Activated T-cell treated with anti-CD3 and anti-CD28 coated beads, Interleukin-2, amount 50 U/mL, for 4 hours (primary cell): ENCODE data around the gene PPIL6. TPM values are rescaled to one million over a fixed set of nuclear protein-coding genes. Genes with fewer than 3 reads are reported as not detected.

ENCODE experiments used
- ATAC-seq, 2 donors: fragments of 200-7000 bp; cut with Tn5 transposase; one replicate each; pipeline ENCODE4 v1.10.0; 2021
- DNase-seq: peaks from one replicate; pipeline ENCODE4 v3.0.0-alpha.2; 2020
- H3K27me3 Mint-ChIP-seq: one replicate; pipeline ENCODE4 v1.8.0; 2021; ENCODE audit warnings: low read depth, mixed read lengths
- H3K36me3 Mint-ChIP-seq: one replicate; pipeline ENCODE4 v1.8.0; 2022; ENCODE audit warnings: mixed read lengths; ENCODE audit not compliant: insufficient read depth
- H3K4me1 Mint-ChIP-seq: one replicate; pipeline ENCODE4 v1.8.0; 2021; ENCODE audit warnings: low read depth, mixed read lengths
- H3K4me3 Mint-ChIP-seq: one replicate; pipeline ENCODE4 v1.8.0; 2021; ENCODE audit warnings: mild to moderate bottlenecking, moderate library complexity, mixed read lengths
- H3K9me3 Mint-ChIP-seq: one replicate; pipeline ENCODE4 v1.8.0; 2021; ENCODE audit warnings: mixed read lengths
- total RNA-seq, 3 donors: library from RNA; stranded (reverse); gene quantifications; one replicate each; pipeline ENCODE4 v1.2.1, GENCODE V29; 2021

PPIL6 gene
- total RNA-seq, 3 donors from 2014 or later, result 0.13 to 0.46 (median 0.27) TPM

GRCh38 chr6:109457562-109457996 is 17.2 kb upstream of the PPIL6 start:
- peak overlapping the region; percentile 42 for H3K4me3 Mint-ChIP-seq

DNA sequence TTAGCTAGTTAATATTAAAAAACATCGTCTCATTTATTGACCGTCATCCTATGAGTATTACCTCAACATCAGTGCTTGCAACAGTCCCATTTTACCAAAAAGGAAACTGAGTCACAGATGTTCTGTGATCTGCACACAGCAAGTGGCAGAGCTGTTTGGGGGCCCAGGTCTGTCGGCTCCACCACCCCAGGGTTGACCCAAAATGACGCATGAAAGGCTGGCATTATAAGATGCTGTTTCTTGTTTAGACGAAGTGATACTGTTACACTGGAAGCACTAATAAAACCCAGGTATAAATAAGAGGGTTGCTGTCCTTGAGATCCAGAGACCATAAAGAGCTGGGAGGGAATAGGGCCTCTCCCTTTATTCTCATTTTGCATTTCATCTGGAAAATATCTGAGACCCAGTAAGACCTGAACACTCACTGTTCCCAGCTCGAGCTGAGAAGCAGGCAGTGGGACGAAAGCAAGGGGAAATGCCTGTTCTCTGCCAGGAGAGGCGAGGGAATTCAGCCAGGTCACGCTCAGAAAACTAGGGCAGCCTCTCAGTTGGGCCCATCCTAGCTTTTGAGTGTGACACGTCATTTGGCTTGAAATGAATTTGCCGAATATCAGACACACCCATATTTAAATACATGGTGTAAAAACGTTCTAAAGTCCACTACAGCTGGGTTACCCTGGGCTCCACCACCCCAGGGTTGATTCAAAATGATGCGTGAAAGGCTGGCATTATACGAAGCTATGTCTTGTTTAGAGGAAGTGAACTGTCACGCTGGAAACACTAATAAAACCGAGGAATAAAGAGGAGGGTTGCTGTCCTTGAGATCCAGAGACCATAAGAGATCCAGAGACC is 16.5 kb upstream of the PPIL6 start:
- DNase-seq (no peak), ATAC-seq (no peak)
- Mint-ChIP-seq H3K4me1 (peaks cover 68% of the 10 kb centered on the region), H3K36me3 (peaks cover 14% of the 10 kb centered on the region), H3K4me3 (peak overlapping the region; percentile 49), H3K9me3 (peaks cover 2% of the 10 kb centered on the region), H3K27me3 (no peaks in the 10 kb centered on the region)

More at GRCh38 chr6:109457562-109457996, 17.2 kb upstream of the PPIL6 start:
- no peak for DNase-seq
- Mint-ChIP-seq H3K9me3 (peaks cover 3% of the 10 kb centered on the region), H3K4me1 (peaks cover 67% of the 10 kb centered on the region), H3K36me3 (peaks cover 20% of the 10 kb centered on the region), H3K27me3 (no peaks in the 10 kb centered on the region)
- no peak for ATAC-seq

GRCh38 chr6:109456111-109456583 is 15.7 kb upstream of the PPIL6 start:
- peaks cover 65% of the 10 kb centered on the region for H3K4me1 Mint-ChIP-seq
- ATAC-seq, result no peak
- H3K36me3 Mint-ChIP-seq, result peaks cover 8% of the 10 kb centered on the region
- H3K27me3 Mint-ChIP-seq, result no peaks in the 10 kb centered on the region
- H3K9me3 Mint-ChIP-seq, result no peaks in the 10 kb centered on the region
- no peak for DNase-seq
- peak overlapping the region; percentile 53 for H3K4me3 Mint-ChIP-seq

- peak within 1 kb of the TSS; percentile 90 for H3K4me3 Mint-ChIP-seq
- no peaks in the 10 kb centered on the region for H3K9me3 Mint-ChIP-seq
- DNase-seq (peak; percentile 44), ATAC-seq (peak; percentile 37 to 47)
- H3K4me1 Mint-ChIP-seq, result peaks cover 69% of the 10 kb centered on the region
- H3K27me3 Mint-ChIP-seq, result no peaks in the 10 kb centered on the region
- H3K36me3 Mint-ChIP-seq, result peaks cover 9% of the 10 kb centered on the region
These were observed 15.1 kb upstream of the PPIL6 start, which contains the start of gene MICAL1 for GRCh38 chr6:109455437-109456110. Gene MICAL1 (minus strand): TSS chr6:109455772. CDS start chr6:109454196, 1,576 bp downstream.

DNA sequence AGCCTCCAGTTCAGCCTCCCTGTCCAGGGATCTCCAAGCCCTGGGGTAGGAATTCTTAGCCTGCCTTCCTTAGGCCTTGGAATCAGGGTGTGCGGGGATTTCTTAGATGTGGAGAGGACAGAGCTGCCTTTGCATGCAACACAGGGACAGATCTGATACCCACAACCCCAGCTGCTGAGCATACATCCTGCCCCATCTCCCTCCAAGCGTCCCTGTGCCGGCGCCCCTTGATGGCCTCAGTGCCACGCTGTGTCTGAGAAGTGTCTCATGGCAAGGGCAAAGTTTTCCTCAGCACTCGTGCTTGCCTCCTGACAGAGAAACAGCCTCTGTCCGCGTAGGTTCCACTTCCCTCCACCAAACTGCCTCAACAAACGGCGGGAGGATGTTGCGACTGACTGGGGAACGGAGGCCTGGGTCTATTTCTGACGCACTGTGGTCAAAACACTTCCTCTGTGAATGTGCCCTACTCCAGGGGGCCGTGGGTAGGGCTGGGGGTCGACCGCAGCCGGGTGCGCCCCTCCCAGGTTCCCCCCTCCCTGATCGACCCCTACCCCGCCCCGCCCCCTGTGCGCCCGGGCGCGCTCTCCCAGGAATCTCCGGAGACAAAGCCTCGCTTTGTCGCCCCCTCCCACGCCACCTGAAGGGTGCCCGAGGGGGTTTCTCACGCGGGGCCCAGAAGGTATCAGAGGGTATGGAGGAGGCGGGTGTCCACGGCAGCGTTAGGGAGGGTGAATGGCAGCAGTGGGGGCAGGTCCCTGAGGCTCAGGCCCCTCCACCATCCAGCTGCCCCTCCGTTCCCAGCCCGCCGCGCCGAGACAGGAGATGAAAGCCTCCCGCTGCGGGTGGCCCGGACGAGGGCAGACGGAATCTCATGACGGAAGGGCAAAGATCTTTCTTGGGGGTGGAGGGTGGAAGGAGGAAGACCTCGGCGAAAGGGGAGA is 14.3 kb upstream of the PPIL6 start:
- peaks cover 74% of the 10 kb centered on the region for H3K4me1 Mint-ChIP-seq
- H3K4me3 Mint-ChIP-seq, result peak overlapping the region; percentile 90
- peak; percentile 54 for DNase-seq
- peaks cover 9% of the 10 kb centered on the region for H3K36me3 Mint-ChIP-seq
- H3K27me3 Mint-ChIP-seq, result no peaks in the 10 kb centered on the region
- H3K9me3 Mint-ChIP-seq, result no peaks in the 10 kb centered on the region
- peak; percentile 35 to 47 for ATAC-seq

GRCh38 chr6:109453594-109454495 is 13.4 kb upstream of the PPIL6 start:
- H3K4me3 Mint-ChIP-seq, result peak overlapping the region; percentile 90
- H3K9me3 Mint-ChIP-seq, result no peaks in the 10 kb centered on the region
- H3K4me1 Mint-ChIP-seq, result peaks cover 70% of the 10 kb centered on the region
- peaks cover 5% of the 10 kb centered on the region for H3K36me3 Mint-ChIP-seq
- ATAC-seq (no peak), DNase-seq (no peak)
- H3K27me3 Mint-ChIP-seq, result no peaks in the 10 kb centered on the region

- H3K27me3 Mint-ChIP-seq, result no peaks in the 10 kb centered on the region
- H3K4me1 Mint-ChIP-seq, result peaks cover 68% of the 10 kb centered on the region
- ATAC-seq (no peak), DNase-seq (no peak)
- no peak overlapping the region for H3K4me3 Mint-ChIP-seq
- H3K9me3 Mint-ChIP-seq, result no peaks in the 10 kb centered on the region
- H3K36me3 Mint-ChIP-seq, result peaks cover 4% of the 10 kb centered on the region
These were observed 12.7 kb upstream of the PPIL6 start for GRCh38 chr6:109453156-109453555.

DNA sequence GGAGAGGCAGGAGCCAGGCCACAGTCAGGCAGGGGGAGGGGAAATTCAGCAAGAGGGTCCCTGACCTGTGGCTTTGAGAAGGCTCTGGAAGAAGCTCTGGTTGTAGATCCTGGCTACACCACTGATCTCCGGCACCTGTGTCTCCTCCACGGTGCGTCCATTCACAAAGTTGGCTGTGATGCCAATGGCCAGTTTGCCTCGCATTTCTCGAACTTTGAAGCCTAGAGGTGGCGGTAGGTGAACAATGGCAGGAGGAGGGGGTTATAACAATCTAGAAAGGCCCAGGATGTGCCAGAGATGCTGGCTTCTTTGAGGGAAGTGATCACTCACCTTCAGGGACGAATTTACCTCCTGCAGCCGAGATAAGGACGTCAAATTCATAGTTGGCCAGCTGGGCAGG is 11.8 kb upstream of the PPIL6 start:
- peaks cover 4% of the 10 kb centered on the region for H3K36me3 Mint-ChIP-seq
- H3K9me3 Mint-ChIP-seq, result no peaks in the 10 kb centered on the region
- peaks cover 62% of the 10 kb centered on the region for H3K4me1 Mint-ChIP-seq
- no peak overlapping the region for H3K4me3 Mint-ChIP-seq
- DNase-seq (no peak), ATAC-seq (no peak)
- H3K27me3 Mint-ChIP-seq, result no peaks in the 10 kb centered on the region

- no peak overlapping the region for H3K4me3 Mint-ChIP-seq
- no peaks in the 10 kb centered on the region for H3K27me3 Mint-ChIP-seq
- DNase-seq, result no peak
- no peaks in the 10 kb centered on the region for H3K9me3 Mint-ChIP-seq
- no peak for ATAC-seq
- H3K4me1 Mint-ChIP-seq, result peaks cover 57% of the 10 kb centered on the region
- H3K36me3 Mint-ChIP-seq, result peaks cover 7% of the 10 kb centered on the region
These were observed 10.9 kb upstream of the PPIL6 start for GRCh38 chr6:109451376-109451775.

GRCh38 chr6:109450801-109451200 is 10.4 kb upstream of the PPIL6 start:
- no peaks in the 10 kb centered on the region for H3K27me3 Mint-ChIP-seq
- H3K9me3 Mint-ChIP-seq, result no peaks in the 10 kb centered on the region
- peaks cover 7% of the 10 kb centered on the region for H3K36me3 Mint-ChIP-seq
- H3K4me1 Mint-ChIP-seq, result peaks cover 55% of the 10 kb centered on the region
- no peak overlapping the region for H3K4me3 Mint-ChIP-seq
- DNase-seq, result no peak
- no peak for ATAC-seq

- no peak overlapping the region for H3K4me3 Mint-ChIP-seq
- no peaks in the 10 kb centered on the region for H3K27me3 Mint-ChIP-seq
- H3K4me1 Mint-ChIP-seq, result peaks cover 52% of the 10 kb centered on the region
- H3K9me3 Mint-ChIP-seq, result no peaks in the 10 kb centered on the region
- peaks cover 7% of the 10 kb centered on the region for H3K36me3 Mint-ChIP-seq
- peak; percentile 20 to 26 for ATAC-seq
- no peak for DNase-seq
These were observed 9.6 kb upstream of the PPIL6 start for GRCh38 chr6:109449795-109450673.

- Mint-ChIP-seq H3K36me3 (peaks cover 7% of the 10 kb centered on the region), H3K4me1 (peaks cover 47% of the 10 kb centered on the region), H3K4me3 (no peak overlapping the region), H3K27me3 (no peaks in the 10 kb centered on the region), H3K9me3 (no peaks in the 10 kb centered on the region)
- ATAC-seq (peak in 1 of 2 donors; percentile 2), DNase-seq (no peak)
These were observed 8.8 kb upstream of the PPIL6 start for GRCh38 chr6:109449064-109449794.
